HPDE6-E6E7 (cell line): ENCODE data around the gene RSPH10B2.
"Not testable (repeated sequence)": the region's sequence is repeated elsewhere in the genome, so short reads cannot be mapped to it uniquely, and the experiment has no call there.

ENCODE experiments used
- DNase-seq: peaks from one replicate; pipeline ENCODE4 v3.0.0; 2011; ENCODE audit warnings: missing footprints; ENCODE audit errors: extremely low spot score

The RSPH10B2 gene

GRCh38 chr7:6842278-6842921 lies 88.5 kb downstream of the RSPH10B2 start:
- not testable (repeated sequence) for DNase-seq

- not testable (repeated sequence) for DNase-seq
Measured at GRCh38 chr7:6843092-6843491, 89.2 kb downstream of the RSPH10B2 start.

GRCh38 chr7:6843654-6844053 lies 89.8 kb downstream of the RSPH10B2 start:
- not testable (repeated sequence) for DNase-seq

- not testable (repeated sequence) for DNase-seq
Measured at GRCh38 chr7:6845971-6846449, 92.1 kb downstream of the RSPH10B2 start.

DNA sequence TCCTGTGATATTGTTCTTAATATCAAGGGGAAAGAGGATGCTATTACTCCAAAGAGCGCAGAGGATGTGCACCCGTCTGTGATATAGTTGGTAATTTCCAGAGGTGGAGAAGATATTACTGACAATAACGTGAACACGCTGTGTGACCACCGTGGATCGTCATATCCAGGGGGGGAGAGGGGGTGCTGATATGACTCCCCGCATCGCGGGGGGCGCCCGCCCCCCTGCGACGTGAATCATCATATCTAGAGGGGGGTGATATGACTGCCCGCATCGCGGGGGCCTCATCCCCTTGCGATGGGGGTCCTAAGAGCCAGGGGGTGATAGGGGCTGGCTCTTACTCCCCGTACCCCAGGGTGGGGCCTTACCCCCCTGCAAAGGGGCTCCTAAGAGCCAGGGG lies 93.8 kb downstream of the RSPH10B2 start:
- DNase-seq = not testable (repeated sequence)
